Lower leg skin (tissue), 3 donors: ENCODE measurements around the gene ATF6.

ENCODE experiments used
- CTCF ChIP-seq, 3 donors: fragments of 450-650 bp; IDR thresholded peaks; one replicate each; pipeline ENCODE4 v1.5.1; 2016; ENCODE audit warnings: antibody characterized with exemption in 3 of 3, mild to moderate bottlenecking in 3 of 3, moderate library complexity in 2 of 3
- POLR2A ChIP-seq, 2 donors: fragments of 450-650 bp; IDR thresholded peaks; one replicate each; pipeline ENCODE4 v1.6.1; 2016 to 2017; ENCODE audit warnings: antibody characterized with exemption in 2 of 2, mild to moderate bottlenecking in 1 of 2, moderate library complexity in 1 of 2

- no peak for TF ChIP-seq CTCF (IDR thresholded peaks at IDR 0.05)
- TF ChIP-seq POLR2A (IDR thresholded peaks at IDR 0.05): no peak
Measured at GRCh38 chr1:161988413-161988812, 222.3 kb downstream of the ATF6 start.
